HG03108 (cell line): ENCODE data around the gene PTK6.

ENCODE experiments used
- ATAC-seq: cut with Tn5 transposase; IDR thresholded peaks from one replicate; pipeline ENCODE4 v1.9.1; 2021; ENCODE audit warnings: moderate library complexity; ENCODE audit not compliant: unreplicated experiment

The PTK6 gene

DNA sequence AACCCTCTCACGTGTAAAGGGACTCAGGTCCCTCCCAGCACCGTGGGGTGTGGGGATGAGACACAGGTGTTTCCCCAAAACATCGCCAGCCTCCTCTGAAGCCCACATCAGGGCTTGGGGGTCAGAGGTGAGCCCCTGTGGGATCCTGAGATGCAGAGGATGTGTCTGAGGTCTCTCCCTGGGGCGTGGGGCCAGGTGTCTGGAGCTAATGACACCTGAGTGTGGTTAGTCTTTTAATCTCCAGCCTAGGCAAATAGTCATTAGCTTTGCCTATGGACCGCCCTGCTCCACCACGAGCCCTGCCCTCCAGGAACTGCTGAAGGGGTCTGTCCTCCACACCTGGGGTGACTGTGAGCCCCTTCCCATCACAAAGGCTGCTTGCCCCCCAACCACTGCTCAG lies 8.6 kb upstream of the PTK6 start:
- no peak for ATAC-seq

DNA sequence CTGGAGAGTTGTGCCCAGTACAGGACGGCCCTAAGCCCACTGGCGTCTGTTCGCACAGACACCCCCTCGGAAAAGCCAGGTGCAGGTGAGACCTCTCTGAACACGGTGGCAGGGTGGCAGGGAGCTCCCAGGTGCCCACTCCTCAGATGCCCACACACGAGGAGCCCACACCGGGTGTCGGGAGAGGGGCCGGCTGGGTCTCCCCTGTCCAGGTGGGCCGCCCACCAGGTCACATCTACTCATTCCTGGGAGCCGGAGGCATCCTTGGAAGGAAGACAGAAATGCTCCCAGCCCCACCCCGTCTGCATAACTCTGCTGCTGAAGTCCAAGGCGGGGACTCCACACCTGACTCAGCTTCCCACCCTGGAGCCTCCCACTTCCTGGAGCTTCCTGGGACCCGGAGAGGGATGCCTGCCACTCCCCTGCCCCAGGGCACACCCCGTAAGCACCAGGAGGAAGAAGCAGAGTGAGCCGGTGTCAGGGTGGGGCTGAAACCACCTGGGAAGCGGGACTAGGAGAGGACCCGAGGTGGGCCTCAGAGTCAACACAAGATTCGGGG lies 7.9 kb upstream of the PTK6 start:
- no peak for ATAC-seq

GRCh38 chr20:63544241-63544957 lies 7.2 kb upstream of the PTK6 start:
- no peak for ATAC-seq

DNA sequence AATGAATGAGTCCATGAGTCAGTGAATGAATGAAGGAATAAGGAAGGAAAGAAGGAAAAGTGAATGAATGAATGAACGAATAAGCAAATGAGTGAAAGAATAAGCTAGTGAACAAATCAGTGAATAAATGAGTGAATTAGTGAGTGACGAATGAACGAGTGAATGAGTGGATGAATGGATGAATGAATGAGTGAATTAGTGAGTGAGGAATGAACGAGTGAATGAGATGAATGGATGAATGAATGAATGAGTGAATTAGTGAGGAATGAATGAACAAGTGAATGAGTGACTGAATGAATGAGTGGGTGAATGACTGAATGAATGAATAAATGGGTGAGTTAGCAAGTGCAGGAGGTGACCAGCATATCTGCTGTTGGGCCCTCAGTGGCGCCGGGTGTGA lies 6.6 kb upstream of the PTK6 start:
- ATAC-seq = no peak

GRCh38 chr20:63543131-63543530 lies 6.0 kb upstream of the PTK6 start:
- no peak for ATAC-seq

DNA sequence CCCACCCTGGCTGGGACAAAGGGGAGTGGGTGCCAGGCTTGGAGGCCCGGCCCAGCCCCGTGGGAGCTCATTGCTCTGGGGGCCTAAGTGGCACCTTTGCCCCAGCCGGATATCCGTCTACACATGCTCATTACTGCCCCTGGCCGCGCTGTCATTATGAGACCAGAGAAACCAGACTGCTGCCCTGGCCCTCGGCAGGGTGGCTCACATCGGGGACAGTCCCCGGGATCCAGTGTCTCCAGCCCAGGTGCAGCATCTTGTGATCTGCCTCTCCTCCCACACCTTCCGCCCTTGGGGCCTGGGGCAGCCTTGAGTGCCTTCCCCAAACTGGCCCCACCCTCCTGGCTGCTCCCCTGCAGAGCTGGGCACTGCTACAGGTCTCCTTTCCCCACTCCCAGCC lies 5.5 kb upstream of the PTK6 start:
- ATAC-seq = no peak

- no peak for ATAC-seq
Observed at GRCh38 chr20:63542031-63542559, 4.9 kb upstream of the PTK6 start.

- ATAC-seq = no peak
Observed at GRCh38 chr20:63541371-63541770, 4.2 kb upstream of the PTK6 start.

GRCh38 chr20:63540417-63541186 lies 3.4 kb upstream of the PTK6 start:
- no peak for ATAC-seq

- no peak for ATAC-seq
Observed at GRCh38 chr20:63539441-63540370, 2.5 kb upstream of the PTK6 start.

GRCh38 chr20:63539092-63539430 lies 1.9 kb upstream of the PTK6 start:
- no peak for ATAC-seq

DNA sequence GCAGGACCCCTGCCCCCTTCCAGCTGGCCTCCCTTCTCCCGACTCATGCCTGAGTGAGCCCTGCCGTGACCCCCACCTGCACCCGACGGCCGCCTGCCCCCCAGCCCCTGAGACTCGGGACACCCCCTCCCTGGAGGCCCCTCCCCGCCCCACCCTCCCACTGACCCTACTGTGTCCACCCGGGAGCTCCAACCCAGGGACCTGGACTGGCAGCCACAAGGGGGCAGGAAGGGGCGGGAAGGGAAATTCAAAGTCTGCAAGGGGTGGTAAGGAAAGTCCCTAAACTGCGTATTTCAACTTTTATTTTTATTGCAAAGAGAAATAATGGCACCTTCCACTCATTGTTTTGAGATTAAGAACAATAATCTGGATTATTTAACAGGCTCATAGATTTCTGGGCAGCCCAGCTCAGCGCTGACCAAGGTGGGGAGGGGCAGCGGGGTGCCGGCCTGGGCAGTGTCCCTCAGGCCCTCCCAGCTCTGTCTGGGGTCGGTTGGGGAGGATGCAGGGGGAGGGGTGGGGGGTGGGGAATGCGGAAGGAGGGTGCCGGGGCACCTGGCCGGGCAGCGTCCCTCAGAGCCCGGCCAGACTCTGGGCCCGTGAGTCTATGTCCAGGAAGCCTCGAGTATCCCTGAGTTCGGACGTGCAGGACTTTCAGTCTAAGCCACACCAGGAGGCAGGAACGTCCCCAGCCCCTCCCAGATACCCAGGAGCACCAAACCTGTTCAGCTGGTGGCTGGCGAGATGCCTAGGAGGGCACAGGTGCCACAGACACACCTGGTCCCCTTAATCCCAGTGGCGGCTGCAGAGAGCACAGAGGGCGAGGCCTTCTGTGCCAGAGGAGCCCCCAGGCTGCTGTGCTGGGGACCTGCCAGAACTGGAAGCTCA lies 1.3 kb upstream of the PTK6 start:
- ATAC-seq = no peak

DNA sequence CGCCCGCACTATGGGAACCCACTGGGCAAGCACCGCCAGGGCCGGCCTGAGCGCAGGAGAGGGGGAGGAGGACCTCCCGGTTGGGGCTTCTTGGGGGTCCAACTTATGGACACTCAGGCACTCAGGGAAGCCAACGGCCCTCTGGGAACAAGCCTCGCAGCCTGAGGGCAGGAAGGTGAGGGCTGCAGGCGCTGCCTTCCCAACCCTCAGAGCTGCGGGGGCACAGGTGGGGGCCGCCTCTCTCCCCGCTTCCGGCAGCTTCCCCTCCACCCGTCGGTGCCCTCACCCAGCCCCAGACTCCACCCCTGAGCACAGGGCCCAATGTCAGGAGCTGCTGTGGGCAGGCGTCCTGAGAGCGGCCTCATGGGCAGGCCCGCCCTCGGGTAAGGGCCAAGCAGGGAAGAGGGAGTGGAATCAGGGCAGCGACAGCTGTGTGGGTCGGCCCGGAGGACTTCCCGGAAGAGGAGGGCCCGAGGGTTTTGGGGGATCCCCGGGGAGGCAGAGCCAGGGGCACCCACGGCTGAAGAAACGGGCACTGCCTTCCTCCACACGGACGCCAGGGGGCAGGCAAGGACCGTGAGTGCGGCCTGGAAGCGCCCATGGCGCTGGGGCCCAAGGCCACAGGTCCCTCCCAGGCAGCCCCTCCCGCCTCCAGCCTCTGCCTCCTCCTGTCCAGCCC lies 488 bp upstream of the PTK6 start:
- peak; percentile 79 for ATAC-seq

GRCh38 chr20:63536241-63536977 lies 767 bp downstream of the PTK6 start:
- ATAC-seq = no peak

DNA sequence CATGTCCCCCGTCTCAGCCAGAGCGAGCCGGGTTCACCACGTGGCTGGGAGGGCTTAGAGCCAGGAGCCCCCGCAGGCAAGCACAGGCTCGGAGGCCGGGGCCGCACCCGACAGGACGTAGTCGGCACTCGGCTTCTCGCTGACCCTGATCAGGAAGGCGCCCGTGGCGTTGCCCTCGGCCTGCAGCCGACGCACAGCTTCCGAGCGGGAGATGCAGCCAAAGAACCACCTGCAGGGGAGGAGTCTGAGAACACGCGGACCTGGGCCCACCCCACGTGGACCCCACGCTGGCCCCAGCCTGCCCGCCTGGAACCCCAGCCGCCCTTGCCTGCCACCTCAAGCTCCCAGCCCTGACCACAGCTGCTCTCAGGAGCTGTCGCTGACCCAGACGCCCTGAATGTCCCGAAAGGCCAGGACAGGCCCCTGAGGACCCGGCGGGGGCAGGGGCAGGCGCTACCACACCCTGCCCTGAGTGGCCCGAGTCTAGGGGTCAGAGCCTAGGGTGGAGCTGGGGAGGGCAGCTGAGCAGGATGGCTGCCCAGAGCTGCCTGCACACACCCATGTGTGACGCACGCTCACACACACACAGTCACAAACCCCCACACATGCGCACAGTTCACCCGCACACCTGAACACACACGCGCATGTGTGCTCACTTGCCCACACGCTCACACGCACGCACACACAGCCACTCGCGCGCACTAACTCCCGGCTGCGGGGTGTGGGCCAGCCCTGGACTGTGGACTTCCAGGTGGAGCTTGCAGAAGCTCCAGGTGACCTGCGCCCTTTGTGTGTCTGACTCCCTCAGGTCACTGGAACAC lies 2.1 kb downstream of the PTK6 start:
- no peak for ATAC-seq

- ATAC-seq = no peak
Observed at GRCh38 chr20:63534427-63534830, 2.7 kb downstream of the PTK6 start.

DNA sequence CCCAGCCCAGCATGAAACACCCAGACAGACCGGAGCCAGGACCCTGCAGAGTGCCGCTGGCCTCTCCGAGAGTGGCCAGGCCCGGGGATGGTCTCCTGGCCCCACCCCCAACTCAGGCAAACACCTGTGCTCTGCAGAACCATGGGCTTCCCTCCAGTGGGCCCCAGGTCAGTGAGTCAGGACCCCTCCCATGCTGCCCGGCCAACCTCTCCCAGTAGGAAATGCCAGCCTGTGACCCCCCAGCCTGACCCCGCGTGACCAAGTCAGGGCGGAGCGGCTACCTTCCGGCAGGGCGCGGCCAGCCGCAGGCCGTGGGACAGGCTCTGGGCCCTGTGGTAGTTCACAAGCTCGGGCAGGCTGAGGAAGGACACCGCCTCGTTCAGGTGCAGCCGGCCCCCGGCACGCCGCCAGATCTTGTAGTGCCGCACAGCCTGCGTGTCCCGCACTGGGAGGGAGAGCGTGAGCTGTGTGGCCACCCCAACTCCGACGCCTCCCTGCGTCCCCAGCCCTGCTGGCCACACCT lies 3.2 kb downstream of the PTK6 start:
- ATAC-seq = no peak

DNA sequence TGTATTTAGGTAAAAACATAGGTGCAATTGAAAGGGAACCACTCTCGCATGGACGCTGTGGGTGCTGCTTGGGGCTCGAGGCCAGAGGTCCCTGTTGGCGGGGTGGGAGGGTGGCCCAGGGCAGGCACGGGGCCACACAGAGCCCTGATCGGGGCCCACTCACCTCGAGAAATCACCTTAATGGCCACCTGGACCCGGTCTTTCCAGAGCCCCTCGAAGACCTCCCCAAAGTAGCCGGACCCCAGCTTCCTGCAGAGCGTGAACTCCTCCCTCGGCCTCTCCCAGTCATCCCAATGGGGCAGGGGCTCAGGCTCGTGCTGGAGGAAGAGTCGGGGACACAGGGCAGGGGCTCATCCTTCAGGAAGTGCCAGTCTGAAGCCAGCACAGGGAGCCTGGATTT lies 3.8 kb downstream of the PTK6 start:
- ATAC-seq = no peak
